Kidney (tissue), 14 donors: ENCODE data around the gene NPY2R. TPM values are rescaled to one million over a fixed set of nuclear protein-coding genes. Genes with fewer than 3 reads are reported as not detected.

Experiments used
- DNase-seq, 5 donors: peaks; one replicate each; pipeline ENCODE4 v3.0.0-alpha.2; 2013 to 2020
- FAIRE-seq: peaks from 2 replicates; lab custom pipeline; 2012; peaks lifted over from hg19 to GRCh38; lab: Jason Lieb, UNC
- H3K27ac ChIP-seq, 2 donors: one replicate each; pipeline ENCODE4 v1.7.0; 2013; ENCODE audit warnings: low read depth in 2 of 2, low read length in 2 of 2, inconsistent platforms in 1 of 2
- H3K27me3 ChIP-seq: one replicate; pipeline ENCODE4 v1.7.1; 2013; ENCODE audit warnings: low read length, inconsistent platforms; ENCODE audit not compliant: control insufficient read depth, insufficient read depth
- H3K36me3 ChIP-seq, 3 donors: one replicate each; pipeline versions ENCODE4 v1.7.0 to v1.7.1; 2013; ENCODE audit warnings: low read length in 3 of 3, control low read depth in 1 of 3, inconsistent platforms in 1 of 3; ENCODE audit not compliant: insufficient read depth in 3 of 3, control insufficient read depth in 2 of 3
- H3K4me1 ChIP-seq, 3 donors: one replicate each; pipeline versions ENCODE4 v1.7.0 to v1.7.1; 2013; ENCODE audit warnings: low read length in 3 of 3, inconsistent platforms in 1 of 3, low read depth in 1 of 3; ENCODE audit not compliant: control insufficient read depth in 2 of 3, insufficient read depth in 2 of 3
- H3K4me3 ChIP-seq, 3 donors: one replicate each; pipeline versions ENCODE4 v1.7.0 to v1.8.1; 2013; ENCODE audit warnings: low read length in 3 of 3, control low read depth in 1 of 3, inconsistent platforms in 1 of 3
- H3K9ac ChIP-seq, 3 donors: one replicate each; pipeline versions ENCODE4 v1.7.0 to v1.7.1; 2013; ENCODE audit warnings: low read length in 3 of 3, control low read depth in 1 of 3, inconsistent platforms in 1 of 3
- H3K9me3 ChIP-seq, 3 donors: one replicate each; pipeline versions ENCODE4 v1.7.0 to v1.7.1; 2013; ENCODE audit warnings: low read length in 3 of 3, control low read depth in 1 of 3, inconsistent platforms in 1 of 3; ENCODE audit not compliant: control insufficient read depth in 2 of 3, insufficient read depth in 1 of 3
- intact Hi-C: fragments of 100-400 bp; cut with DNase I; formaldehyde crosslinking; loops from one replicate; pipeline ENCODE4 v1.11.1; 2022
- polyA plus RNA-seq: library from polyadenylated mRNA; stranded (reverse); fragments of 350-450 nt; fragmentation: Illumina TruSeq; extraction: RNeasy Lipid Tissue Mini Kit (QIAGEN cat#74804); gene quantifications from one replicate; pipeline ENCODE4 v1.2.3, GENCODE V29; 2014; ENCODE audit warnings: low read depth, low replicate concordance; ENCODE audit not compliant: insufficient read depth
- total RNA-seq: library from RNA; stranded (reverse); fragmentation: NEBNext Ultra II Directional; extraction: Animal tissue kit (Norgen Biotek cat#: 25700); gene quantifications from one replicate; pipeline ENCODE4 v1.2.1, GENCODE V29; 2021
- TF ChIP-seq, protein P1 (sequence below): IDR thresholded peaks from 3 replicates; pipeline ENCODE4 v1.5.1; 2012; ENCODE audit warnings: mild to moderate bottlenecking, moderate library complexity, borderline replicate concordance; ENCODE audit not compliant: insufficient read depth; ENCODE audit errors: extremely low read depth
- donor health status: control.
- donor health status: control.
- donor health status: control.
- donor health status: control.
- donor health status: control.
- donor health status: DM: yes; HTN: yes; CAD: no.
- donor health status: Normal renal cell carcinoma (clear cell type).

NPY2R gene
- total and polyA plus RNA-seq, 2 donors from 2014 or later: 0.54 TPM; not detected in 1

DNA sequence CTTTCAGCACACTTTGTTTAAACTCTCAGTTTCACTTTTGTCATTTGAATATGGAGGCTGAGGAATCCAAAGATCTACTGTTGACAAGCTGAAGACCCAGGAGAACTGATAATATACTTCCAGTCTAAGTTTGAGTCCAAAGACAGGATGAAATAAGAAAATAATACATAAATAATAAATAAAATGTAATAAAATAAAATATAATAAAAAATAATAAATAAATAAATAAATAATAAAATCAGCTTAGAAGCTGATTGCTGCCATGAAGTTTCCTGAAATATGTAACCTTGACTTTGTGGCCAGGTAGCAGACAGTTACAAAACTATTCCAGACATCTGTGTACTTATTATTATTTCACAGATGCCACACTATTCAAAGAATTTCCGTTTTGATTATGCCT lies 55.0 kb downstream of the NPY2R start:
- Histone ChIP-seq H3K9me3 (no peaks in the 10 kb centered on the region), H3K4me1 (no peaks in the 10 kb centered on the region), H3K27ac (no peak overlapping the region), H3K9ac (no peak overlapping the region), H3K36me3 (no peaks in the 10 kb centered on the region), H3K27me3 (no peaks in the 10 kb centered on the region), H3K4me3 (no peak overlapping the region)
- intact Hi-C loops: no loop called here
- no peak for DNase-seq
- TF ChIP-seq, protein P1, sequence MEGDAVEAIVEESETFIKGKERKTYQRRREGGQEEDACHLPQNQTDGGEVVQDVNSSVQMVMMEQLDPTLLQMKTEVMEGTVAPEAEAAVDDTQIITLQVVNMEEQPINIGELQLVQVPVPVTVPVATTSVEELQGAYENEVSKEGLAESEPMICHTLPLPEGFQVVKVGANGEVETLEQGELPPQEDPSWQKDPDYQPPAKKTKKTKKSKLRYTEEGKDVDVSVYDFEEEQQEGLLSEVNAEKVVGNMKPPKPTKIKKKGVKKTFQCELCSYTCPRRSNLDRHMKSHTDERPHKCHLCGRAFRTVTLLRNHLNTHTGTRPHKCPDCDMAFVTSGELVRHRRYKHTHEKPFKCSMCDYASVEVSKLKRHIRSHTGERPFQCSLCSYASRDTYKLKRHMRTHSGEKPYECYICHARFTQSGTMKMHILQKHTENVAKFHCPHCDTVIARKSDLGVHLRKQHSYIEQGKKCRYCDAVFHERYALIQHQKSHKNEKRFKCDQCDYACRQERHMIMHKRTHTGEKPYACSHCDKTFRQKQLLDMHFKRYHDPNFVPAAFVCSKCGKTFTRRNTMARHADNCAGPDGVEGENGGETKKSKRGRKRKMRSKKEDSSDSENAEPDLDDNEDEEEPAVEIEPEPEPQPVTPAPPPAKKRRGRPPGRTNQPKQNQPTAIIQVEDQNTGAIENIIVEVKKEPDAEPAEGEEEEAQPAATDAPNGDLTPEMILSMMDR: no peak
- no peak for FAIRE-seq

DNA sequence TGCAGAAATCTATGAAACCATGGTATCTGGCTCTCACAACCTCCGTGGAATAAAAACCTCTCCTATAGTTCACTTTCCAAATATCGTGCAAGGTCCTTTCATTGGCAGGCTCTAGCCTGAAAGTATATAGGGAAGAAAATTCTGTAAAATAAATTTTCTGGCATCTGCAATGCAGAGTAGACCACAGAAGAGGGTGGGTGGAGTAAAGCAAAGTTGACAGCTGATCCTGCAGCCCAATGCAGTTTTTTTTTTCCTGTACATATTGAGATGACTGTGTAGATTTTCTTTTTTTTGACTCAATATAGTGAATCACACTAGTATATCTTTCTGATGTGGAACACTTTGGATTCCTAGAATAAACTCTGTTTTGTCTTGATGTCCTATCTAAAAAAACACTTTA lies 56.7 kb downstream of the NPY2R start:
- no peaks in the 10 kb centered on the region for H3K27me3 ChIP-seq
- H3K27ac ChIP-seq: no peak overlapping the region
- no peak overlapping the region for H3K9ac ChIP-seq
- H3K4me1 ChIP-seq: no peaks in the 10 kb centered on the region
- DNase-seq (no peak), FAIRE-seq (no peak)
- intact Hi-C loops: no loop called here
- no peaks in the 10 kb centered on the region for H3K9me3 ChIP-seq
- H3K4me3 ChIP-seq: no peak overlapping the region
- H3K36me3 ChIP-seq: no peaks in the 10 kb centered on the region
- TF ChIP-seq, protein P1: no peak

Other genes starting within 250 kb of the NPY2R start
- gene MAP9, start 168.3 kb downstream of the NPY2R start, total RNA-seq: 20.1 TPM
- 6.2 TPM for gene MAP9, start 168.3 kb downstream of the NPY2R start, polyA plus RNA-seq